ENCODE results near the gene TSC2.

DNA sequence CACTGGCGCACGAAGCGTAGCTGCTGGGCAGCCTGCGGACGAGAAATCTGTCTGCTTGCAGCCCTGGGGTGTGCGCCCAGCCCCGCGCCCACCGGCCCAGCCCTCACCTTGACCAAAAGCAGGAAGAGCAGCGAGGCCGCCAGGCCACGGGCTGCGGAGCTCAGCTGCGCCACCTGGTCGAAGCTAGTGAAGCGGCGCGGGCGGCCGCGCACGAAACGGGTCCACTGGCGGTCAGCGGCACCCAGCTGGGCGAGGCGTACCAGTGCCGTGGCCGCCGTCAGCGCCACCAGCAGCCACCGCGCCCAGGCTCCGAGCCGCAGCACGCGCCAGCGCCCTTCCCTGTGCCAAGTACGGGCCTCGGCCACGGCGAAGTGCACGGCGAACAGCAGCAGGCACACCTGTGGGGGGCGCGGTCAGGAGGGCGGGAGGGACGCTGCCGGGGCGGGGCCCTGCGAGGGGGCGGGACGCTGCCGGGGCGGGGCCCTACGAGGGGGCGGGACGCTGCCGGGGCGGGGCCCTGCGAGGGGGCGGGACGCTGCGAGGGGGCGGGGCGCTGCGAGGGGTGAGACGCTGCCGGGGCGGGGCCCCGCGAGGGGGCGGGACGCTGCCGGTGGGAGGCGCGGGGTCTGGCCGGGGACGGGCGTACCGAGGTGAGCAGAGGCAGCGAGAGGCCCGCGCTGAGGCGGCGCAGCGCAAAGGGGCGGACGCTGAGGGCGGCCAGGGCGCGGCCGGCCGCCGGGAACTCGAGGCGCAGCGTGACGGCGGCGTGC is 43.2 kb downstream of the TSC2 start:
- TF ChIP-seq, protein P1, sequence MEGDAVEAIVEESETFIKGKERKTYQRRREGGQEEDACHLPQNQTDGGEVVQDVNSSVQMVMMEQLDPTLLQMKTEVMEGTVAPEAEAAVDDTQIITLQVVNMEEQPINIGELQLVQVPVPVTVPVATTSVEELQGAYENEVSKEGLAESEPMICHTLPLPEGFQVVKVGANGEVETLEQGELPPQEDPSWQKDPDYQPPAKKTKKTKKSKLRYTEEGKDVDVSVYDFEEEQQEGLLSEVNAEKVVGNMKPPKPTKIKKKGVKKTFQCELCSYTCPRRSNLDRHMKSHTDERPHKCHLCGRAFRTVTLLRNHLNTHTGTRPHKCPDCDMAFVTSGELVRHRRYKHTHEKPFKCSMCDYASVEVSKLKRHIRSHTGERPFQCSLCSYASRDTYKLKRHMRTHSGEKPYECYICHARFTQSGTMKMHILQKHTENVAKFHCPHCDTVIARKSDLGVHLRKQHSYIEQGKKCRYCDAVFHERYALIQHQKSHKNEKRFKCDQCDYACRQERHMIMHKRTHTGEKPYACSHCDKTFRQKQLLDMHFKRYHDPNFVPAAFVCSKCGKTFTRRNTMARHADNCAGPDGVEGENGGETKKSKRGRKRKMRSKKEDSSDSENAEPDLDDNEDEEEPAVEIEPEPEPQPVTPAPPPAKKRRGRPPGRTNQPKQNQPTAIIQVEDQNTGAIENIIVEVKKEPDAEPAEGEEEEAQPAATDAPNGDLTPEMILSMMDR (IDR thresholded peaks at IDR 0.05 in 8 of 11, conservative IDR thresholded peaks at IDR 0.05 in 3 of 11) = peak in 6 of 11 experiments; percentile 18 to 33 (median 22)
- no peak for TF ChIP-seq POLR2A (IDR thresholded peaks at IDR 0.05)
- TF ChIP-seq POLR2AphosphoS5 (IDR thresholded peaks at IDR 0.05) = peak; percentile 16 to 69 (median 47)

Data from spleen (tissue), 7 donors.